ENCODE measurements around the gene LRRC61. TPM values are rescaled to one million over a fixed set of nuclear protein-coding genes. Genes with fewer than 3 reads are reported as not detected.

LRRC61 gene
- total and polyA plus RNA-seq, 2 experiments from 2014 or later = 34.7 to 75.2 TPM

DNA sequence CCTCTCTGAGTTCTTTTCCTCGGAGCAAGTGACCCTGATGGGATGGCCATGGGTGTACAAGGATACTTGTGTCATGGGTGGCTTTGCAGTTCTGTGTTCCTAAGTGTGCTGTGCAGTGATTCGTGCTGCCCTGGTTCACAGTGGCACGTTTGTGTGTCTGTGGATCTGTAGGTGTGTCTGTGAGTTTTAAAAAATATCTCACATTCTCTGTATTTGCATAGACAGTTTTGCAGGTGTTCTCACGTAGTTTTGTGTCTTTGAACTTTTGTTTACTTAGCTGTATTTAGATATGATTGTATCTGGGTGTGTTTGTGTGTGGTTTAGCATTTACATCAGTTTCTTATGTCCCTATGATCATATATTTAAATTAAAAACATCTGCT lies 59.7 kb downstream of the LRRC61 start:
- peak overlapping the region; percentile 94 for H3K27ac Mint-ChIP-seq
- no peaks in the 10 kb centered on the region for H3K9me2 ChIP-seq (ENCODE audit: insufficient read depth)
- H3K36me3 Mint-ChIP-seq (ENCODE audit: low read depth) = peaks cover 28% of the 10 kb centered on the region
- TF ChIP-seq, protein P1, sequence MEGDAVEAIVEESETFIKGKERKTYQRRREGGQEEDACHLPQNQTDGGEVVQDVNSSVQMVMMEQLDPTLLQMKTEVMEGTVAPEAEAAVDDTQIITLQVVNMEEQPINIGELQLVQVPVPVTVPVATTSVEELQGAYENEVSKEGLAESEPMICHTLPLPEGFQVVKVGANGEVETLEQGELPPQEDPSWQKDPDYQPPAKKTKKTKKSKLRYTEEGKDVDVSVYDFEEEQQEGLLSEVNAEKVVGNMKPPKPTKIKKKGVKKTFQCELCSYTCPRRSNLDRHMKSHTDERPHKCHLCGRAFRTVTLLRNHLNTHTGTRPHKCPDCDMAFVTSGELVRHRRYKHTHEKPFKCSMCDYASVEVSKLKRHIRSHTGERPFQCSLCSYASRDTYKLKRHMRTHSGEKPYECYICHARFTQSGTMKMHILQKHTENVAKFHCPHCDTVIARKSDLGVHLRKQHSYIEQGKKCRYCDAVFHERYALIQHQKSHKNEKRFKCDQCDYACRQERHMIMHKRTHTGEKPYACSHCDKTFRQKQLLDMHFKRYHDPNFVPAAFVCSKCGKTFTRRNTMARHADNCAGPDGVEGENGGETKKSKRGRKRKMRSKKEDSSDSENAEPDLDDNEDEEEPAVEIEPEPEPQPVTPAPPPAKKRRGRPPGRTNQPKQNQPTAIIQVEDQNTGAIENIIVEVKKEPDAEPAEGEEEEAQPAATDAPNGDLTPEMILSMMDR (conservative IDR thresholded peaks at IDR 0.05; ENCODE audit: low read depth in 2 of 2) = no peak
- TF ChIP-seq POLR2AphosphoS5 (IDR thresholded peaks at IDR 0.05; ENCODE audit: low read depth) (no peak), EZH2 (IDR thresholded peaks at IDR 0.05; ENCODE audit: low read depth, unreplicated experiment) (no peak), EZH2phosphoT487 (IDR thresholded peaks at IDR 0.05; ENCODE audit: unreplicated experiment) (no peak)
- TF ChIP-seq, protein P2, sequence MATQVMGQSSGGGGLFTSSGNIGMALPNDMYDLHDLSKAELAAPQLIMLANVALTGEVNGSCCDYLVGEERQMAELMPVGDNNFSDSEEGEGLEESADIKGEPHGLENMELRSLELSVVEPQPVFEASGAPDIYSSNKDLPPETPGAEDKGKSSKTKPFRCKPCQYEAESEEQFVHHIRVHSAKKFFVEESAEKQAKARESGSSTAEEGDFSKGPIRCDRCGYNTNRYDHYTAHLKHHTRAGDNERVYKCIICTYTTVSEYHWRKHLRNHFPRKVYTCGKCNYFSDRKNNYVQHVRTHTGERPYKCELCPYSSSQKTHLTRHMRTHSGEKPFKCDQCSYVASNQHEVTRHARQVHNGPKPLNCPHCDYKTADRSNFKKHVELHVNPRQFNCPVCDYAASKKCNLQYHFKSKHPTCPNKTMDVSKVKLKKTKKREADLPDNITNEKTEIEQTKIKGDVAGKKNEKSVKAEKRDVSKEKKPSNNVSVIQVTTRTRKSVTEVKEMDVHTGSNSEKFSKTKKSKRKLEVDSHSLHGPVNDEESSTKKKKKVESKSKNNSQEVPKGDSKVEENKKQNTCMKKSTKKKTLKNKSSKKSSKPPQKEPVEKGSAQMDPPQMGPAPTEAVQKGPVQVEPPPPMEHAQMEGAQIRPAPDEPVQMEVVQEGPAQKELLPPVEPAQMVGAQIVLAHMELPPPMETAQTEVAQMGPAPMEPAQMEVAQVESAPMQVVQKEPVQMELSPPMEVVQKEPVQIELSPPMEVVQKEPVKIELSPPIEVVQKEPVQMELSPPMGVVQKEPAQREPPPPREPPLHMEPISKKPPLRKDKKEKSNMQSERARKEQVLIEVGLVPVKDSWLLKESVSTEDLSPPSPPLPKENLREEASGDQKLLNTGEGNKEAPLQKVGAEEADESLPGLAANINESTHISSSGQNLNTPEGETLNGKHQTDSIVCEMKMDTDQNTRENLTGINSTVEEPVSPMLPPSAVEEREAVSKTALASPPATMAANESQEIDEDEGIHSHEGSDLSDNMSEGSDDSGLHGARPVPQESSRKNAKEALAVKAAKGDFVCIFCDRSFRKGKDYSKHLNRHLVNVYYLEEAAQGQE (IDR thresholded peaks at IDR 0.05; ENCODE audit: unreplicated experiment) = no peak
- no peak for ATAC-seq
- no peak for DNase-seq (ENCODE audit: low spot score)
- H3K4me1 ChIP-seq (ENCODE audit: insufficient read depth) = peaks cover 70% of the 10 kb centered on the region
- H2AFZ ChIP-seq = no peak overlapping the region
- peaks cover 25% of the 10 kb centered on the region for H3K27me3 Mint-ChIP-seq (ENCODE audit: insufficient read depth, low read depth, poor library complexity)
- H3K4me2 ChIP-seq = peak overlapping the region; percentile 77
- peaks cover 63% of the 10 kb centered on the region for H3K79me2 ChIP-seq (replicated peaks; ENCODE audit: insufficient read depth)
- H3K4me1 Mint-ChIP-seq = peaks cover 73% of the 10 kb centered on the region
- H3K36me3 ChIP-seq (ENCODE audit: insufficient read depth) = no peaks in the 10 kb centered on the region
- H3K27ac ChIP-seq (ENCODE audit: low read depth) = peak overlapping the region; percentile 93
- peak overlapping the region; percentile 32; the same call in 1 of the 2 replicates for H3K4me3 ChIP-seq
- no peaks in the 10 kb centered on the region for H3K27me3 ChIP-seq (ENCODE audit: insufficient read depth)
- H3K9me3 Mint-ChIP-seq = no peaks in the 10 kb centered on the region
- no peaks in the 10 kb centered on the region; the same call in none of the 2 replicates for H4K20me1 ChIP-seq (replicated peaks; ENCODE audit: insufficient read depth)
- H3K4me3 Mint-ChIP-seq = peak overlapping the region; percentile 37; the same call in 1 of the 3 replicates
- peaks cover 35% of the 10 kb centered on the region for H3F3A ChIP-seq (replicated peaks; ENCODE audit: low read depth)

DNA sequence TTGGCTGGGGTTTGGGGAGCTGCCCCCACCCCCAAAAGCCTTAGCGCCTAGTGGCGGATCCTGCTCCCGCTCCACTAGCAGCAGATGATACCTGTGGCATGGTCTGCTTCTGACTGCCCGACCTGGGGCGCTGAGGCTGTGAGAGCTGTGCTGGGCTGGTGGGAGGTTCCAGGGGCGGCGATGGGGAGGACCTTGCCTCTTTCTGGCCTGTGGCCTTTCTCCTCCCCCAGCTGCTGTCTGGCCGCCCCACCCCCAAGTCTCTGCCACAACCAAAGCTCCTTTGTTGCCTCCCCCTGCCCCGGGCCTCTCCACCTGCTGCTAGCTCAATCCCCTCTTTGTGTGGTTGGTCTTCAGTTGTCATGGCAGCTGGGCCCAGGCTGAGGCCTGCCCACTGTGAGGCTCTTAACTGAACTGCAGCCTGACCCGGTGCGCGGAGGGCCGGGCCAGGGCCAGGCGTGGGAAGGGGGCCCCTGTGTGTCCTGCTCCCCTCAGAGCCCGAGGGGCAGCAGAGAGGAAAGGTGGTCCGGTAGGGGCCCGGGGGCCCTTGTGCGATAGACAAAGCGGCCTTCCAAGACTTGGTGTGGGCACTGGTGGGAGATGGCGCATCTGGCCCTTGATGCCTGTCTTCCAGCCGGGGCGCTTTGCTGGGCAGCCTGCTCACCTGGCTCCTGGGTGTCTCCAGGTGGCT lies 60.7 kb downstream of the LRRC61 start:
- ATAC-seq = peak; percentile 68
- peaks cover 63% of the 10 kb centered on the region for H3K79me2 ChIP-seq (replicated peaks; ENCODE audit: insufficient read depth)
- H3K4me1 ChIP-seq (ENCODE audit: insufficient read depth) = peaks cover 71% of the 10 kb centered on the region
- H3K4me2 ChIP-seq = peak overlapping the region; percentile 78
- Mint-ChIP-seq H3K4me1 (peaks cover 73% of the 10 kb centered on the region), H3K27ac (peak overlapping the region; percentile 94), H3K36me3 (ENCODE audit: low read depth) (peaks cover 38% of the 10 kb centered on the region), H3K27me3 (ENCODE audit: insufficient read depth, low read depth, poor library complexity) (peaks cover 29% of the 10 kb centered on the region), H3K4me3 (peak overlapping the region; percentile 59), H3K9me3 (no peaks in the 10 kb centered on the region)
- H3K36me3 ChIP-seq (ENCODE audit: insufficient read depth) = no peaks in the 10 kb centered on the region
- no peak overlapping the region for H2AFZ ChIP-seq
- DNase-seq (ENCODE audit: low spot score) = peak; percentile 97
- peaks cover 29% of the 10 kb centered on the region for H3F3A ChIP-seq (replicated peaks; ENCODE audit: low read depth)
- H3K27me3 ChIP-seq (ENCODE audit: insufficient read depth) = no peaks in the 10 kb centered on the region
- H3K4me3 ChIP-seq = peak overlapping the region; percentile 39
- H3K9me2 ChIP-seq (ENCODE audit: insufficient read depth) = no peaks in the 10 kb centered on the region
- H4K20me1 ChIP-seq (replicated peaks; ENCODE audit: insufficient read depth) = no peaks in the 10 kb centered on the region; the same call in none of the 2 replicates
- peak overlapping the region; percentile 93 for H3K27ac ChIP-seq (ENCODE audit: low read depth)
- TF ChIP-seq CREB1 (CRISPR knock-in tag; IDR thresholded peaks at IDR 0.05; ENCODE audit: low read depth) = no peak
- TF ChIP-seq, protein P3, sequence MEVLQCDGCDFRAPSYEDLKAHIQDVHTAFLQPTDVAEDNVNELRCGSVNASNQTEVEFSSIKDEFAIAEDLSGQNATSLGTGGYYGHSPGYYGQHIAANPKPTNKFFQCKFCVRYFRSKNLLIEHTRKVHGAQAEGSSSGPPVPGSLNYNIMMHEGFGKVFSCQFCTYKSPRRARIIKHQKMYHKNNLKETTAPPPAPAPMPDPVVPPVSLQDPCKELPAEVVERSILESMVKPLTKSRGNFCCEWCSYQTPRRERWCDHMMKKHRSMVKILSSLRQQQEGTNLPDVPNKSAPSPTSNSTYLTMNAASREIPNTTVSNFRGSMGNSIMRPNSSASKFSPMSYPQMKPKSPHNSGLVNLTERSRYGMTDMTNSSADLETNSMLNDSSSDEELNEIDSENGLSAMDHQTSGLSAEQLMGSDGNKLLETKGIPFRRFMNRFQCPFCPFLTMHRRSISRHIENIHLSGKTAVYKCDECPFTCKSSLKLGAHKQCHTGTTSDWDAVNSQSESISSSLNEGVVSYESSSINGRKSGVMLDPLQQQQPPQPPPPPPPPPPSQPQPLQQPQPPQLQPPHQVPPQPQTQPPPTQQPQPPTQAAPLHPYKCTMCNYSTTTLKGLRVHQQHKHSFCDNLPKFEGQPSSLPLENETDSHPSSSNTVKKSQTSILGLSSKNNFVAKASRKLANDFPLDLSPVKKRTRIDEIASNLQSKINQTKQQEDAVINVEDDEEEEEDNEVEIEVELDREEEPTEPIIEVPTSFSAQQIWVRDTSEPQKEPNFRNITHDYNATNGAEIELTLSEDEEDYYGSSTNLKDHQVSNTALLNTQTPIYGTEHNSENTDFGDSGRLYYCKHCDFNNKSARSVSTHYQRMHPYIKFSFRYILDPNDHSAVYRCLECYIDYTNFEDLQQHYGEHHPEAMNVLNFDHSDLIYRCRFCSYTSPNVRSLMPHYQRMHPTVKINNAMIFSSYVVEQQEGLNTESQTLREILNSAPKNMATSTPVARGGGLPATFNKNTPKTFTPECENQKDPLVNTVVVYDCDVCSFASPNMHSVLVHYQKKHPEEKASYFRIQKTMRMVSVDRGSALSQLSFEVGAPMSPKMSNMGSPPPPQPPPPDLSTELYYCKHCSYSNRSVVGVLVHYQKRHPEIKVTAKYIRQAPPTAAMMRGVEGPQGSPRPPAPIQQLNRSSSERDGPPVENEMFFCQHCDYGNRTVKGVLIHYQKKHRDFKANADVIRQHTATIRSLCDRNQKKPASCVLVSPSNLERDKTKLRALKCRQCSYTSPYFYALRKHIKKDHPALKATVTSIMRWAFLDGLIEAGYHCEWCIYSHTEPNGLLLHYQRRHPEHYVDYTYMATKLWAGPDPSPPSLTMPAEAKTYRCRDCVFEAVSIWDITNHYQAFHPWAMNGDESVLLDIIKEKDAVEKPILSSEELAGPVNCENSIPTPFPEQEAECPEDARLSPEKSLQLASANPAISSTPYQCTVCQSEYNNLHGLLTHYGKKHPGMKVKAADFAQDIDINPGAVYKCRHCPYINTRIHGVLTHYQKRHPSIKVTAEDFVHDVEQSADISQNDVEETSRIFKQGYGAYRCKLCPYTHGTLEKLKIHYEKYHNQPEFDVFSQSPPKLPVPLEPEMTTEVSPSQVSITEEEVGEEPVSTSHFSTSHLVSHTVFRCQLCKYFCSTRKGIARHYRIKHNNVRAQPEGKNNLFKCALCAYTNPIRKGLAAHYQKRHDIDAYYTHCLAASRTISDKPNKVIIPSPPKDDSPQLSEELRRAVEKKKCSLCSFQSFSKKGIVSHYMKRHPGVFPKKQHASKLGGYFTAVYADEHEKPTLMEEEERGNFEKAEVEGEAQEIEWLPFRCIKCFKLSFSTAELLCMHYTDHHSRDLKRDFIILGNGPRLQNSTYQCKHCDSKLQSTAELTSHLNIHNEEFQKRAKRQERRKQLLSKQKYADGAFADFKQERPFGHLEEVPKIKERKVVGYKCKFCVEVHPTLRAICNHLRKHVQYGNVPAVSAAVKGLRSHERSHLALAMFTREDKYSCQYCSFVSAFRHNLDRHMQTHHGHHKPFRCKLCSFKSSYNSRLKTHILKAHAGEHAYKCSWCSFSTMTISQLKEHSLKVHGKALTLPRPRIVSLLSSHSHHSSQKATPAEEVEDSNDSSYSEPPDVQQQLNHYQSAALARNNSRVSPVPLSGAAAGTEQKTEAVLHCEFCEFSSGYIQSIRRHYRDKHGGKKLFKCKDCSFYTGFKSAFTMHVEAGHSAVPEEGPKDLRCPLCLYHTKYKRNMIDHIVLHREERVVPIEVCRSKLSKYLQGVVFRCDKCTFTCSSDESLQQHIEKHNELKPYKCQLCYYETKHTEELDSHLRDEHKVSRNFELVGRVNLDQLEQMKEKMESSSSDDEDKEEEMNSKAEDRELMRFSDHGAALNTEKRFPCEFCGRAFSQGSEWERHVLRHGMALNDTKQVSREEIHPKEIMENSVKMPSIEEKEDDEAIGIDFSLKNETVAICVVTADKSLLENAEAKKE (CRISPR knock-in tag; IDR thresholded peaks at IDR 0.05) = no peak
- TF ChIP-seq ZNF114 (CRISPR knock-in tag; IDR thresholded peaks at IDR 0.05) = no peak
- TF ChIP-seq ZNF331 (CRISPR knock-in tag; IDR thresholded peaks at IDR 0.05; ENCODE audit: low read depth) = no peak
- TF ChIP-seq EZH2phosphoT487 (IDR thresholded peaks at IDR 0.05; ENCODE audit: unreplicated experiment) = no peak
